ENCODE data around the gene TAS1R2. TPM values are rescaled to one million over a fixed set of nuclear protein-coding genes. Genes with fewer than 3 reads are reported as not detected.
"Not testable (repeated sequence)": the region's sequence is repeated elsewhere in the genome, so short reads cannot be mapped to it uniquely, and the experiment has no call there.

The TAS1R2 gene
- polyA plus RNA-seq, 2 of the 4 experiments (the other 2 are of a cell fraction) = not detected

DNA sequence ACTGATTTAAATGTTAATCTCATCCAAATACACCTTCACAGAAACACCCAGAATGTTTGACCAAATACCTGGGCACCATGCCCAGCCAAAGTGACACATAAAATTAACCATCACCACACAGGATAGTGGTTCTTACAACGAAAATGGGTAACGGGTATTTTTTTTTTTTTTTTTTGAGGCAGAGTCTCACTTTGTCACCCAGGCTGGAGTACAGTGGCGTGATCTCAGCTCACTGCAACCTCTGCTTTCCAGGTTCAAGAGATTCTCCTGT lies 11.1 kb upstream of the TAS1R2 start:
- FAIRE-seq; H3K4me1 ChIP-seq; POLR2A ChIA-PET; ATAC-seq; H3K4me2 ChIP-seq; DNase-seq (ENCODE audit: low read depth in 1 of 2, low spot score in 1 of 2); H3K4me3 ChIP-seq; H3K27ac ChIP-seq; CTCF ChIA-PET; H3K9me3 ChIP-seq: not testable (repeated sequence)
- WGBS (ENCODE audit: missing lambda C conversion rate) = 79% methylated on average over 3 of the region's 3 CpGs

DNA sequence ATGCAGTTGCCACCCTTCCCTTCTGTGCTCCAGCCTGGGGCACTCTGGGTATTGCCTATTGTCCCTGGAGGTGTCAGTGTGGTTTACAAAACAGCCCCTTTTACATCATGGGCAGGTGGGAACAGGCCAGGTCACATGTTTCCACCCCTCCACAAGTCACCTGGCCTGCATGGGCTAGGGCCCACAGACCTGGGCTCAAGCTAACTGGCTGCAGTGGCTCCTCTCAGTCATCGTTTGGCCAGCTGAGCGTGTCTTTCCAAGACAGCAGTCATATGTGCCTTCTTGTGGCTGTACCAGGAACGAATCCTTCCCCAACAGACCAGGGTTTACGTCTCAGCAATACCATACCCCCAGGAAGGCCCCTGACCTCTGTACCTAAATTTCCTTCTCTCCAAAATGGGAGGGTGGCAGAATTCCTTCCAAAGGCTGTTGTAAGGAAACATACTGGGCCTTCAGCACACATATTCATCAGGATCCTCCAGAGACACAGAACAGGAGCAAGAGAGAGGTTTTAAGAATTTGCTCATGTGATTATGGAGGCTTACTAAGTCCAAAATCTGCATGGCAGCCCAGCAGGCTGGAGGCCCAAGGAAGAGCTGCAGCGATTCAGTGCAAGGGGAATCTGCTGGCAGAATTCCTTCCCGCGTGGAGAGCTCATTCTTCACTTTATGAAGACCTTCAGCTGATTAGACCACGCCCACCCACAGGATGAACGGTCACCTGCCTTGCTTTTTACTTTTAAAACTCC lies 10.6 kb upstream of the TAS1R2 start:
- H3K27ac ChIP-seq = no peak overlapping the region
- no peak for ATAC-seq
- no peak for FAIRE-seq
- H3K4me1 ChIP-seq = no peaks in the 10 kb centered on the region
- DNase-seq (ENCODE audit: low read depth in 1 of 2, low spot score in 1 of 2) = no peak
- ChIA-PET CTCF (interaction anchor here (0.7 to 1.4 kb wide), 2 partner anchors 15 to 175 kb away, joined by 3 to 4 read pairs; no protein-coding TSS in a partner anchor), POLR2A (no interaction called here)
- 78% methylated on average over 8 of the region's 9 CpGs for WGBS (ENCODE audit: missing lambda C conversion rate)
- H3K4me2 ChIP-seq = no peak overlapping the region
- H3K4me3 ChIP-seq = no peak overlapping the region
- no peaks in the 10 kb centered on the region for H3K9me3 ChIP-seq
- no peak for TF ChIP-seq ZSCAN20 (CRISPR knock-in tag; IDR thresholded peaks at IDR 0.05)
- TF ChIP-seq HOXB13 (CRISPR knock-in tag; IDR thresholded peaks at IDR 0.05; ENCODE audit: low read depth) = no peak
- TF ChIP-seq, protein P1, sequence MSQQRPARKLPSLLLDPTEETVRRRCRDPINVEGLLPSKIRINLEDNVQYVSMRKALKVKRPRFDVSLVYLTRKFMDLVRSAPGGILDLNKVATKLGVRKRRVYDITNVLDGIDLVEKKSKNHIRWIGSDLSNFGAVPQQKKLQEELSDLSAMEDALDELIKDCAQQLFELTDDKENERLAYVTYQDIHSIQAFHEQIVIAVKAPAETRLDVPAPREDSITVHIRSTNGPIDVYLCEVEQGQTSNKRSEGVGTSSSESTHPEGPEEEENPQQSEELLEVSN (IDR thresholded peaks at IDR 0.05; ENCODE audit: borderline replicate concordance, low read depth) = no peak
- TF ChIP-seq CEBPB (IDR thresholded peaks at IDR 0.05) = no peak
- no peak for TF ChIP-seq RNF2 (IDR thresholded peaks at IDR 0.05; ENCODE audit: borderline replicate concordance, low read depth)
- no peak for TF ChIP-seq EHMT2 (IDR thresholded peaks at IDR 0.05; ENCODE audit: low read depth)
- TF ChIP-seq SREBF2 (IDR thresholded peaks at IDR 0.05) = no peak
- no peak for TF ChIP-seq TP53 (CRISPR knock-in tag; IDR thresholded peaks at IDR 0.05)
- no peak for TF ChIP-seq HEYL (CRISPR knock-in tag; IDR thresholded peaks at IDR 0.05)
- TF ChIP-seq, protein P2, sequence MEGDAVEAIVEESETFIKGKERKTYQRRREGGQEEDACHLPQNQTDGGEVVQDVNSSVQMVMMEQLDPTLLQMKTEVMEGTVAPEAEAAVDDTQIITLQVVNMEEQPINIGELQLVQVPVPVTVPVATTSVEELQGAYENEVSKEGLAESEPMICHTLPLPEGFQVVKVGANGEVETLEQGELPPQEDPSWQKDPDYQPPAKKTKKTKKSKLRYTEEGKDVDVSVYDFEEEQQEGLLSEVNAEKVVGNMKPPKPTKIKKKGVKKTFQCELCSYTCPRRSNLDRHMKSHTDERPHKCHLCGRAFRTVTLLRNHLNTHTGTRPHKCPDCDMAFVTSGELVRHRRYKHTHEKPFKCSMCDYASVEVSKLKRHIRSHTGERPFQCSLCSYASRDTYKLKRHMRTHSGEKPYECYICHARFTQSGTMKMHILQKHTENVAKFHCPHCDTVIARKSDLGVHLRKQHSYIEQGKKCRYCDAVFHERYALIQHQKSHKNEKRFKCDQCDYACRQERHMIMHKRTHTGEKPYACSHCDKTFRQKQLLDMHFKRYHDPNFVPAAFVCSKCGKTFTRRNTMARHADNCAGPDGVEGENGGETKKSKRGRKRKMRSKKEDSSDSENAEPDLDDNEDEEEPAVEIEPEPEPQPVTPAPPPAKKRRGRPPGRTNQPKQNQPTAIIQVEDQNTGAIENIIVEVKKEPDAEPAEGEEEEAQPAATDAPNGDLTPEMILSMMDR (IDR thresholded peaks at IDR 0.05) = no peak
- TF ChIP-seq CBX2 (IDR thresholded peaks at IDR 0.05; ENCODE audit: borderline replicate concordance, low read depth) = no peak
- no peak for TF ChIP-seq KDM1A (IDR thresholded peaks at IDR 0.05; ENCODE audit: low read depth)
- TF ChIP-seq, protein P3, sequence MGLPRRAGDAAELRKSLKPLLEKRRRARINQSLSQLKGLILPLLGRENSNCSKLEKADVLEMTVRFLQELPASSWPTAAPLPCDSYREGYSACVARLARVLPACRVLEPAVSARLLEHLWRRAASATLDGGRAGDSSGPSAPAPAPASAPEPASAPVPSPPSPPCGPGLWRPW (IDR thresholded peaks at IDR 0.05) = no peak

DNA sequence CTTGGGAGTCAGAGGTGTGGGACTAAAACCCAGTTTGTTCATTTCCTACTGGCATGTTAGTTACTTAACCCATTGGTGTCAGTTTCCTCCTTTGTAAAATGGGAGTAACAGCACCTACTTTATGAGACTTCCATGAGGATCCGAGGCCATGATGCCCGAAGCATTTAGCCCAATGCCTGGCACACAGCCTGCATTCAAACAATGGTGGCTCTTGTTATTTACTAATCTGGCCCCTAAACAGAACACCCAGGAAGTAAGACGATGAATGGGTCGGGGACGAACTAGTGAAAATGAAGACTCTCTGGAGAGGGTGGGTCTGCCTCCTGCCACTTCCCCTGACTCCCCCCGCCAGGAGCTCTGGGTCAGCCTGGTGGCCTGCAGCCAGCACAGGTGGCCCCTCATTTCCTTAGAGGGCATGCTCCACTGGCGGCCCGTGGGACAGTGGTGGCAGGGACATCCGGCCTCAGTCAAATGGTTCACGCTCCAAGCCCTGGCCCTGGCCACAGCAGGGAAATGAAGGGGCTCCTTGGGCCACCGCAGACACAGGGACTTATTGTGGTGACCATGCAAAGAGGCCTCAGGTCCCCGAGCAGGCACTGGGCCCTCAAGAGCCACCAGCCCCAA lies 9.5 kb upstream of the TAS1R2 start:
- 67% methylated on average over 4 of the region's 12 CpGs for WGBS (ENCODE audit: missing lambda C conversion rate)
- ChIA-PET POLR2A (no interaction called here), CTCF (interaction anchor here (0.7 to 1.4 kb wide), 2 partner anchors 16 to 174 kb away, joined by 3 to 4 read pairs; no protein-coding TSS in a partner anchor)
- no peak for DNase-seq (ENCODE audit: low read depth in 1 of 2, low spot score in 1 of 2)
- ATAC-seq = no peak
- Histone ChIP-seq H3K27ac (no peak overlapping the region), H3K4me2 (no peak overlapping the region), H3K4me3 (no peak overlapping the region), H3K9me3 (no peaks in the 10 kb centered on the region), H3K4me1 (no peaks in the 10 kb centered on the region)
- FAIRE-seq = no peak
- TF ChIP-seq CBX8 (IDR thresholded peaks at IDR 0.05) (no peak), MAZ (IDR thresholded peaks at IDR 0.05; ENCODE audit: borderline replicate concordance, low read depth, low read length) (no peak)

DNA sequence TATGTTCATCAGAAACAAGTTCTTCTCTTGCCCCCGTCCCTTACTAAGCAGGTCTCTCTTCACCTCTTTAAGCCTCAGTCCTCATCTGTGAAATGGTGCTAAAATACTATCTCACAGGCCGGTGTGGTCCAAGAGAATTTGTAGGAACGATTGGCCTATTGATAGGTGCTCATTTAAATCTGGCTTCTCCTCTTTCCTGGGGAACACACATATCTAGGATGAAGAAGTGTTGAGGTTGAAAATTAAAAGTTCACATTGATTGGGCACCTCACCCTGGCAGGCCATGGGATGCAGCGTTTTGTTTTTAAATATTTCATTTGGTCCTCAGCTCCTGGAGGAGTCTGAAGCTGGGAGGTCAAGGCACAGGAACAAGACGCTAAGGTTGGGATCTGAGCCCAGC lies 8.9 kb upstream of the TAS1R2 start:
- Histone ChIP-seq H3K4me2 (no peak overlapping the region), H3K27ac (no peak overlapping the region), H3K9me3 (no peaks in the 10 kb centered on the region), H3K4me3 (no peak overlapping the region), H3K4me1 (no peaks in the 10 kb centered on the region)
- no peak for ATAC-seq
- ChIA-PET CTCF (no interaction called here), POLR2A (no interaction called here)
- no peak for DNase-seq (ENCODE audit: low read depth in 1 of 2, low spot score in 1 of 2)
- FAIRE-seq = no peak
- 51% methylated on average over 5 of the region's 5 CpGs for WGBS (ENCODE audit: missing lambda C conversion rate)
- TF ChIP-seq, protein P4, sequence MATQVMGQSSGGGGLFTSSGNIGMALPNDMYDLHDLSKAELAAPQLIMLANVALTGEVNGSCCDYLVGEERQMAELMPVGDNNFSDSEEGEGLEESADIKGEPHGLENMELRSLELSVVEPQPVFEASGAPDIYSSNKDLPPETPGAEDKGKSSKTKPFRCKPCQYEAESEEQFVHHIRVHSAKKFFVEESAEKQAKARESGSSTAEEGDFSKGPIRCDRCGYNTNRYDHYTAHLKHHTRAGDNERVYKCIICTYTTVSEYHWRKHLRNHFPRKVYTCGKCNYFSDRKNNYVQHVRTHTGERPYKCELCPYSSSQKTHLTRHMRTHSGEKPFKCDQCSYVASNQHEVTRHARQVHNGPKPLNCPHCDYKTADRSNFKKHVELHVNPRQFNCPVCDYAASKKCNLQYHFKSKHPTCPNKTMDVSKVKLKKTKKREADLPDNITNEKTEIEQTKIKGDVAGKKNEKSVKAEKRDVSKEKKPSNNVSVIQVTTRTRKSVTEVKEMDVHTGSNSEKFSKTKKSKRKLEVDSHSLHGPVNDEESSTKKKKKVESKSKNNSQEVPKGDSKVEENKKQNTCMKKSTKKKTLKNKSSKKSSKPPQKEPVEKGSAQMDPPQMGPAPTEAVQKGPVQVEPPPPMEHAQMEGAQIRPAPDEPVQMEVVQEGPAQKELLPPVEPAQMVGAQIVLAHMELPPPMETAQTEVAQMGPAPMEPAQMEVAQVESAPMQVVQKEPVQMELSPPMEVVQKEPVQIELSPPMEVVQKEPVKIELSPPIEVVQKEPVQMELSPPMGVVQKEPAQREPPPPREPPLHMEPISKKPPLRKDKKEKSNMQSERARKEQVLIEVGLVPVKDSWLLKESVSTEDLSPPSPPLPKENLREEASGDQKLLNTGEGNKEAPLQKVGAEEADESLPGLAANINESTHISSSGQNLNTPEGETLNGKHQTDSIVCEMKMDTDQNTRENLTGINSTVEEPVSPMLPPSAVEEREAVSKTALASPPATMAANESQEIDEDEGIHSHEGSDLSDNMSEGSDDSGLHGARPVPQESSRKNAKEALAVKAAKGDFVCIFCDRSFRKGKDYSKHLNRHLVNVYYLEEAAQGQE (IDR thresholded peaks at IDR 0.05) = no peak
- TF ChIP-seq, protein P5, sequence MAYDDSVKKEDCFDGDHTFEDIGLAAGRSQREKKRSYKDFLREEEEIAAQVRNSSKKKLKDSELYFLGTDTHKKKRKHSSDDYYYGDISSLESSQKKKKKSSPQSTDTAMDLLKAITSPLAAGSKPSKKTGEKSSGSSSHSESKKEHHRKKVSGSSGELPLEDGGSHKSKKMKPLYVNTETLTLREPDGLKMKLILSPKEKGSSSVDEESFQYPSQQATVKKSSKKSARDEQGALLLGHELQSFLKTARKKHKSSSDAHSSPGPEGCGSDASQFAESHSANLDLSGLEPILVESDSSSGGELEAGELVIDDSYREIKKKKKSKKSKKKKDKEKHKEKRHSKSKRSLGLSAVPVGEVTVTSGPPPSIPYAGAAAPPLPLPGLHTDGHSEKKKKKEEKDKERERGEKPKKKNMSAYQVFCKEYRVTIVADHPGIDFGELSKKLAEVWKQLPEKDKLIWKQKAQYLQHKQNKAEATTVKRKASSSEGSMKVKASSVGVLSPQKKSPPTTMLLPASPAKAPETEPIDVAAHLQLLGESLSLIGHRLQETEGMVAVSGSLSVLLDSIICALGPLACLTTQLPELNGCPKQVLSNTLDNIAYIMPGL (CRISPR knock-in tag; IDR thresholded peaks at IDR 0.05; ENCODE audit: borderline replicate concordance) = no peak
- TF ChIP-seq FOSL2 (IDR thresholded peaks at IDR 0.05) = no peak
- no peak for TF ChIP-seq FOSL2 (CRISPR knock-in tag; IDR thresholded peaks at IDR 0.05)
- TF ChIP-seq ESRRA (IDR thresholded peaks at IDR 0.05; ENCODE audit: borderline replicate concordance, low read length) = no peak

All from A549 (cell line).